Neural cell (in vitro differentiated cells): ENCODE data around the gene SPOP. TPM values are rescaled to one million over a fixed set of nuclear protein-coding genes. Genes with fewer than 3 reads are reported as not detected.

ENCODE experiments used
- H2AFZ ChIP-seq: fragments of 200-600, 300-800 bp; sonication (generic), shearing (Covaris generic); 2 replicates; pipeline ENCODE4 v1.6.0; 2014; ENCODE audit warnings: low read depth, mild to moderate bottlenecking, antibody characterized with exemption, low read length, moderate library complexity
- H3F3A ChIP-seq: fragments of 200-600 bp; shearing (Covaris generic); 2 replicates; pipeline ENCODE4 v1.6.1; 2016; ENCODE audit warnings: mild to moderate bottlenecking, moderate library complexity, mixed read lengths, antibody characterized with exemption, low read length; ENCODE audit not compliant: insufficient read depth, poor library complexity, severe bottlenecking
- H3K27ac ChIP-seq: fragments of 200-600, 300-800 bp; sonication (generic), shearing (Covaris generic); 2 replicates; pipeline ENCODE4 v1.5.1; 2014; ENCODE audit warnings: mild to moderate bottlenecking, low read length, moderate library complexity
- H3K27me3 ChIP-seq: fragments of 300-800, 200-600 bp; sonication (generic), shearing (Covaris generic); 2 replicates; pipeline ENCODE4 v1.6.0; 2014; ENCODE audit warnings: mild to moderate bottlenecking, low read depth, low read length, moderate library complexity; ENCODE audit not compliant: insufficient read depth
- H3K36me3 ChIP-seq: fragments of 300-800, 200-600 bp; sonication (generic), shearing (Covaris generic); 2 replicates; pipeline ENCODE4 v1.5.1; 2014; ENCODE audit warnings: mild to moderate bottlenecking, antibody characterized with exemption, low read length, moderate library complexity; ENCODE audit not compliant: insufficient read depth
- H3K4me2 ChIP-seq: fragments of 300-800, 200-600 bp; sonication (generic), shearing (Covaris generic); 2 replicates; pipeline ENCODE4 v1.6.0; 2014; ENCODE audit warnings: mild to moderate bottlenecking, low read length
- H3K4me3 ChIP-seq: fragments of 300-800, 200-600 bp; sonication (generic), shearing (Covaris generic); 2 replicates; pipeline ENCODE4 v1.5.1; 2014; ENCODE audit warnings: mild to moderate bottlenecking, low read length, moderate library complexity
- H3K79me2 ChIP-seq: fragments of 200-600 bp; shearing (Covaris generic); replicated peaks from 2 replicates; pipeline ENCODE4 v1.6.0; 2014; ENCODE audit warnings: mild to moderate bottlenecking, low read length, moderate library complexity; ENCODE audit not compliant: insufficient read depth
- H3K9ac ChIP-seq: fragments of 300-800, 200-600 bp; sonication (generic), shearing (Covaris generic); 2 replicates; pipeline ENCODE4 v1.6.1; 2016; ENCODE audit warnings: mild to moderate bottlenecking, low read length, mixed read lengths
- H3K9me2 ChIP-seq: fragments of 200-600 bp; shearing (Covaris generic); 2 replicates; pipeline ENCODE4 v1.6.1; 2016; ENCODE audit warnings: mild to moderate bottlenecking, low read length, mixed read lengths; ENCODE audit not compliant: insufficient read depth
- H3K9me3 ChIP-seq: fragments of 200-600, 300-800 bp; sonication (generic), shearing (Covaris generic); 2 replicates; pipeline ENCODE4 v1.6.1; 2016; ENCODE audit warnings: mild to moderate bottlenecking, mixed run types, low read length, moderate library complexity, mixed read lengths
- H4K20me1 ChIP-seq: fragments of 200-600 bp; shearing (Covaris generic); 2 replicates; pipeline ENCODE4 v1.6.1; 2016; ENCODE audit warnings: mild to moderate bottlenecking, mixed run types; ENCODE audit not compliant: insufficient read depth
- EP300 ChIP-seq: fragments of 450-650 bp; conservative IDR thresholded peaks from 2 replicates; pipeline ENCODE4 v1.6.1; 2014; ENCODE audit warnings: antibody characterized with exemption, mild to moderate bottlenecking, moderate library complexity; ENCODE audit not compliant: poor library complexity, severe bottlenecking
- EZH2 ChIP-seq: fragments of 200-600, 300-800 bp; shearing (Covaris generic), sonication (generic); IDR thresholded peaks from 2 replicates; pipeline ENCODE4 v1.6.1; 2014; ENCODE audit warnings: antibody characterized with exemption, low read length, borderline replicate concordance, mild to moderate bottlenecking; ENCODE audit not compliant: insufficient read depth, poor library complexity, severe bottlenecking
- MXI1 ChIP-seq: fragments of 450-650 bp; conservative IDR thresholded peaks from 2 replicates; pipeline ENCODE4 v1.6.1; 2014; ENCODE audit warnings: antibody characterized with exemption, mild to moderate bottlenecking; ENCODE audit not compliant: poor library complexity, severe bottlenecking
- POLR2AphosphoS5 ChIP-seq: IDR thresholded peaks from 2 replicates; pipeline ENCODE4 v1.6.1; 2012
- RAD21 ChIP-seq: fragments of 450-650 bp; conservative IDR thresholded peaks from 2 replicates; pipeline ENCODE4 v1.6.1; 2014; ENCODE audit warnings: antibody characterized with exemption, mild to moderate bottlenecking, moderate library complexity
- SMC3 ChIP-seq: fragments of 450-650 bp; conservative IDR thresholded peaks from 2 replicates; pipeline ENCODE4 v1.6.1; 2014; ENCODE audit warnings: antibody characterized with exemption, mild to moderate bottlenecking, moderate library complexity; ENCODE audit not compliant: poor library complexity
- TAF1 ChIP-seq: IDR thresholded peaks from 2 replicates; pipeline ENCODE4 v1.6.1; 2012; ENCODE audit warnings: low read depth
- polyA plus RNA-seq: library from polyadenylated mRNA; depleted of rRNA; stranded (reverse); fragments of >200 nt; gene quantifications from 2 replicates; pipeline ENCODE4 v1.2.3, GENCODE V29; 2014
- TF ChIP-seq, protein P1 (sequence below): fragments of 450-650 bp; IDR thresholded peaks from 2 replicates; pipeline ENCODE4 v1.5.1; 2014; ENCODE audit warnings: antibody characterized with exemption, mild to moderate bottlenecking, moderate library complexity; ENCODE audit not compliant: poor library complexity, severe bottlenecking
- TF ChIP-seq, protein P2 (sequence below): IDR thresholded peaks from 2 replicates; pipeline ENCODE4 v1.6.1; 2012; ENCODE audit warnings: borderline replicate concordance

The SPOP gene
- polyA plus RNA-seq, 1 donor from 2014 or later = 71.9 TPM

DNA sequence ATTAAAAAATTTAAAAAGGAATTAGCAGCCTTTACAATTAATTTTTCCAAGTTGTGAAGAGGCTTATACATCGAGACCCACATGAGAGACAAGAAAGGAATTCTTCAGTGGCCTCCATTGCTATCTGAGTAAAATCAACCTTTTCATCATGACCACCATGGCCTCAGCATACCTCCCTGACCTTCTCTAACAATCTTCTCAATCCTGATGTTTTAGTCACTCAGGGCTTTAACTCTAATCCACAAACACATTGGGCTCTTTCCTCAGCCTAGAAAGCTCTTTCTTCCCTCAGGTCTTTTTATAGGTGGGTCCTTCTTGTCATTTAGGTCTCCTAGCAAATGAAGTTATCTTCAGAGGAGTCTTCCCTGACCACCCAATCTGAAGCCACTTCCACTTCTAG is 46.4 kb downstream of the SPOP start:
- no peak overlapping the region for H3K9ac ChIP-seq
- H3K27ac ChIP-seq = no peak overlapping the region
- no peaks in the 10 kb centered on the region for H3K9me2 ChIP-seq
- H3F3A ChIP-seq = no peaks in the 10 kb centered on the region
- H4K20me1 ChIP-seq = no peaks in the 10 kb centered on the region
- H3K36me3 ChIP-seq = no peaks in the 10 kb centered on the region
- peaks cover 31% of the 10 kb centered on the region for H3K79me2 ChIP-seq
- no peaks in the 10 kb centered on the region for H3K27me3 ChIP-seq
- H3K4me3 ChIP-seq = no peak overlapping the region
- TF ChIP-seq, protein P1, sequence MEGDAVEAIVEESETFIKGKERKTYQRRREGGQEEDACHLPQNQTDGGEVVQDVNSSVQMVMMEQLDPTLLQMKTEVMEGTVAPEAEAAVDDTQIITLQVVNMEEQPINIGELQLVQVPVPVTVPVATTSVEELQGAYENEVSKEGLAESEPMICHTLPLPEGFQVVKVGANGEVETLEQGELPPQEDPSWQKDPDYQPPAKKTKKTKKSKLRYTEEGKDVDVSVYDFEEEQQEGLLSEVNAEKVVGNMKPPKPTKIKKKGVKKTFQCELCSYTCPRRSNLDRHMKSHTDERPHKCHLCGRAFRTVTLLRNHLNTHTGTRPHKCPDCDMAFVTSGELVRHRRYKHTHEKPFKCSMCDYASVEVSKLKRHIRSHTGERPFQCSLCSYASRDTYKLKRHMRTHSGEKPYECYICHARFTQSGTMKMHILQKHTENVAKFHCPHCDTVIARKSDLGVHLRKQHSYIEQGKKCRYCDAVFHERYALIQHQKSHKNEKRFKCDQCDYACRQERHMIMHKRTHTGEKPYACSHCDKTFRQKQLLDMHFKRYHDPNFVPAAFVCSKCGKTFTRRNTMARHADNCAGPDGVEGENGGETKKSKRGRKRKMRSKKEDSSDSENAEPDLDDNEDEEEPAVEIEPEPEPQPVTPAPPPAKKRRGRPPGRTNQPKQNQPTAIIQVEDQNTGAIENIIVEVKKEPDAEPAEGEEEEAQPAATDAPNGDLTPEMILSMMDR = no peak
- TF ChIP-seq TAF1 (no peak), SMC3 (no peak), EZH2 (no peak), MXI1 (no peak), POLR2AphosphoS5 (no peak), RAD21 (no peak), EP300 (no peak)
- TF ChIP-seq, protein P2, sequence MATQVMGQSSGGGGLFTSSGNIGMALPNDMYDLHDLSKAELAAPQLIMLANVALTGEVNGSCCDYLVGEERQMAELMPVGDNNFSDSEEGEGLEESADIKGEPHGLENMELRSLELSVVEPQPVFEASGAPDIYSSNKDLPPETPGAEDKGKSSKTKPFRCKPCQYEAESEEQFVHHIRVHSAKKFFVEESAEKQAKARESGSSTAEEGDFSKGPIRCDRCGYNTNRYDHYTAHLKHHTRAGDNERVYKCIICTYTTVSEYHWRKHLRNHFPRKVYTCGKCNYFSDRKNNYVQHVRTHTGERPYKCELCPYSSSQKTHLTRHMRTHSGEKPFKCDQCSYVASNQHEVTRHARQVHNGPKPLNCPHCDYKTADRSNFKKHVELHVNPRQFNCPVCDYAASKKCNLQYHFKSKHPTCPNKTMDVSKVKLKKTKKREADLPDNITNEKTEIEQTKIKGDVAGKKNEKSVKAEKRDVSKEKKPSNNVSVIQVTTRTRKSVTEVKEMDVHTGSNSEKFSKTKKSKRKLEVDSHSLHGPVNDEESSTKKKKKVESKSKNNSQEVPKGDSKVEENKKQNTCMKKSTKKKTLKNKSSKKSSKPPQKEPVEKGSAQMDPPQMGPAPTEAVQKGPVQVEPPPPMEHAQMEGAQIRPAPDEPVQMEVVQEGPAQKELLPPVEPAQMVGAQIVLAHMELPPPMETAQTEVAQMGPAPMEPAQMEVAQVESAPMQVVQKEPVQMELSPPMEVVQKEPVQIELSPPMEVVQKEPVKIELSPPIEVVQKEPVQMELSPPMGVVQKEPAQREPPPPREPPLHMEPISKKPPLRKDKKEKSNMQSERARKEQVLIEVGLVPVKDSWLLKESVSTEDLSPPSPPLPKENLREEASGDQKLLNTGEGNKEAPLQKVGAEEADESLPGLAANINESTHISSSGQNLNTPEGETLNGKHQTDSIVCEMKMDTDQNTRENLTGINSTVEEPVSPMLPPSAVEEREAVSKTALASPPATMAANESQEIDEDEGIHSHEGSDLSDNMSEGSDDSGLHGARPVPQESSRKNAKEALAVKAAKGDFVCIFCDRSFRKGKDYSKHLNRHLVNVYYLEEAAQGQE = no peak
- H2AFZ ChIP-seq = no peak overlapping the region
- H3K9me3 ChIP-seq = no peaks in the 10 kb centered on the region
- H3K4me2 ChIP-seq = no peak overlapping the region

DNA sequence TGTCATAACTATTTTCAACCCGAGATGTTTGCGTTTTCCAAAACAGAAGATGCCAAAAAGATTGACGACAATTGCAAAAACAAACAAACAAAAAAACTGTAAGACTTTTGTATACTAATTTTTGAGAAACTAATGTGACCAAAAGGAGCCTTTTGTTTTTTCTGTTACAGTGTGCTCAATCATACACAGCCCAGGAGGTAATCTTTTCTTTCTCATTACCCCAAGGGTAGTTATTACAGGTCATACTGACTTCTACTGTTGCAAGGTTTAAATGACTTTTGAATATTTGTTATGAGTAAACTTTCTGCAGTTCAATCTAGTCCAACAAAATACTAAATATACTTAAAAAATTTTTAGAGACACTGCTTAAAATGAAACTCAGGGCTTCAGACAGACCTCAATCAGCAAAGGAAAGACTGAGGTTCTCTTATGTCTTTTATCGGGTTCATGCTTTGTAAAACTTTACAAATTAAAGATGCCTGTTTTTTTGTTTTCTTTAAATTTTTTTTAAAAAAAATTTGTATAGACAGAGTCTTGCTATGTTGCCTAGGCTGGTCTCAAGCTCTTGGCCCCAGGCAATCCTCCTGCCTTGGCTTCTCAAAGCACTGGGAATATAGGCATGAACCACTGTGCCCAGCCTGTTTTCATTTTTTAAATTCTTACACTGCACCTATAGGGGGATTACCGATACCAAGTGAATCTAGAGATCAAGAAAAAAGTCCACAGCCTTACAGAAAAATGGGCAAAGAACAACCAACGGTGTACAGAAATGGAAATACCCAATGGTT is 47.6 kb downstream of the SPOP start:
- Histone ChIP-seq H3K79me2 (peaks cover 31% of the 10 kb centered on the region), H3K27ac (no peak overlapping the region), H4K20me1 (no peaks in the 10 kb centered on the region)

More for the DNA sequence above, 47.6 kb downstream of the SPOP start:
- Histone ChIP-seq H3K4me3 (no peak overlapping the region), H3K9me3 (no peaks in the 10 kb centered on the region), H3K27me3 (no peaks in the 10 kb centered on the region), H3F3A (no peaks in the 10 kb centered on the region), H3K4me2 (no peak overlapping the region), H3K36me3 (no peaks in the 10 kb centered on the region), H2AFZ (no peak overlapping the region), H3K9ac (no peak overlapping the region), H3K9me2 (no peaks in the 10 kb centered on the region)
- TF ChIP-seq EP300 (no peak), EZH2 (no peak), SMC3 (no peak), RAD21 (no peak), POLR2AphosphoS5 (no peak), MXI1 (no peak), TAF1 (no peak)
- TF ChIP-seq, protein P1 = no peak
